AG10803 (cell line): ENCODE results near the gene TRPM3.

ENCODE experiments used
- DNase-seq: peaks from one replicate; pipeline ENCODE4 v3.0.0; 2010; ENCODE audit warnings: low read depth
- H3K4me3 ChIP-seq: 2 replicates; pipeline ENCODE4 v1.5.1; 2011; ENCODE audit warnings: mild to moderate bottlenecking, low read length, control low read depth
- TF ChIP-seq, protein P1 (sequence below): conservative IDR thresholded peaks from 2 replicates; pipeline ENCODE4 v1.5.1; 2011; ENCODE audit warnings: mild to moderate bottlenecking, low read length, control low read depth, inconsistent platforms

TRPM3 gene

DNA sequence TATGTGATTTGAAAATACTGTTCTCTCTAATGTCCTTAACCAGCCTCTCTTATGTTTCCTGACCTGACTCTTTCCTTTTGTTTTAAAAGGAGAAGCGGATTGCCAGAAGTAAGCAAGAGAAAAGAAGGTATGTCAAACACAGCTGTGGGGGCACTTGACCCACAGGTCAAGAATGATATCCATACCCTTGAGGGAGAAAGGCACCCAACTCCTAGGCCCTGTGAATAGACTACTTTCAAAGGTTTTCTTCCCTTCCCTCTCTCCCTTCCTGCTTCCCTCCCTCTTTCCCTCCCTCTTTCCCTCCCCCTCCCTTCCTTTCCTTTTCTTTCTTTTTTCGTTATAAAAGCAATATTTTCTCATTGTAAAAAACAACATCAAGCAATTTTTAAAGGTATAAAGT lies 306.8 kb downstream of the TRPM3 start:
- DNase-seq: no peak
- no peak overlapping the region for H3K4me3 ChIP-seq
- TF ChIP-seq, protein P1, sequence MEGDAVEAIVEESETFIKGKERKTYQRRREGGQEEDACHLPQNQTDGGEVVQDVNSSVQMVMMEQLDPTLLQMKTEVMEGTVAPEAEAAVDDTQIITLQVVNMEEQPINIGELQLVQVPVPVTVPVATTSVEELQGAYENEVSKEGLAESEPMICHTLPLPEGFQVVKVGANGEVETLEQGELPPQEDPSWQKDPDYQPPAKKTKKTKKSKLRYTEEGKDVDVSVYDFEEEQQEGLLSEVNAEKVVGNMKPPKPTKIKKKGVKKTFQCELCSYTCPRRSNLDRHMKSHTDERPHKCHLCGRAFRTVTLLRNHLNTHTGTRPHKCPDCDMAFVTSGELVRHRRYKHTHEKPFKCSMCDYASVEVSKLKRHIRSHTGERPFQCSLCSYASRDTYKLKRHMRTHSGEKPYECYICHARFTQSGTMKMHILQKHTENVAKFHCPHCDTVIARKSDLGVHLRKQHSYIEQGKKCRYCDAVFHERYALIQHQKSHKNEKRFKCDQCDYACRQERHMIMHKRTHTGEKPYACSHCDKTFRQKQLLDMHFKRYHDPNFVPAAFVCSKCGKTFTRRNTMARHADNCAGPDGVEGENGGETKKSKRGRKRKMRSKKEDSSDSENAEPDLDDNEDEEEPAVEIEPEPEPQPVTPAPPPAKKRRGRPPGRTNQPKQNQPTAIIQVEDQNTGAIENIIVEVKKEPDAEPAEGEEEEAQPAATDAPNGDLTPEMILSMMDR: no peak

GRCh38 chr9:70813141-70813540 lies 308.3 kb downstream of the TRPM3 start:
- TF ChIP-seq, protein P1: no peak
- no peak for DNase-seq
- H3K4me3 ChIP-seq: no peak overlapping the region

DNA sequence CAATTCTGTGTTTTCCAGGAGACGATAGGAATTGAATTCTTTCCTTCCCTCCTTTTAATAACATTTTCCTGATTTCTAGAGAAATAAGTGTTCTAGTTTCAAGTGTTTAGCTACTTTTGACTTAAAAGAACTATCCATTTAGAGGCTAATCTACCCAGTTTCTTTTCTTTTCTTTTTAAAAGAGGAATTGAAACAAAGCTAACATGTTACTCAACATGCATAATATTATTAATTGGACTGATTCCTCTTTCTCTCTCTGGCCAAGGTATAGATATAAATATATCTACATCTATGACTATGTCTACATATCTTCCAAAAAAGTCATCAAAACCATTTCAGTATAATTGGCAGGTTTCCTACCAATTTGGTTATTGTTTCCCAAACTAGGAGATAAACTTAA lies 309.8 kb downstream of the TRPM3 start:
- H3K4me3 ChIP-seq: no peak overlapping the region
- DNase-seq: no peak
- TF ChIP-seq, protein P1: no peak

- TF ChIP-seq, protein P1: no peak
- H3K4me3 ChIP-seq: no peak overlapping the region
- no peak for DNase-seq
Measured at GRCh38 chr9:70806875-70807274, 314.5 kb downstream of the TRPM3 start.

DNA sequence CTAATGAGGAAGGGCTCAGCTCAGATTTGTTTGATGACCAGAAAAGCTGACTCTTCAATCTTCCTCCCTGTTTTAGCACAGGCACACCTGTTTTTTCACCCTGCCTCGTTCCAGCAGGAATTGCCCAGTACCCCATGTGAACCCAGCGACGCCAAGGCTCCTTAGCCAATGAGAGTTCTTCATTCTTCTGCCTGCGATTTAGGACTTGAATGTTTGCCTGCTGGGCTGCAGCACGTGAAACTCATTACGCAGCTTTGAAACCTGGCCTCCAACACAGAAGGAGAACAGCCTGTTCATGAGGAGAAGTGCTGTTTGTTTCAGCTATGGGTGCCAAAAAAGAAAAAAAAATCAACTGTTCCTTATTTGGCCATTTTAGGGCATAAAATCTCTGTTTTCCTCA lies 315.5 kb downstream of the TRPM3 start:
- no peak for DNase-seq
- H3K4me3 ChIP-seq: no peak overlapping the region
- TF ChIP-seq, protein P1: no peak

GRCh38 chr9:70802758-70803436 lies 318.5 kb downstream of the TRPM3 start:
- TF ChIP-seq, protein P1: no peak
- DNase-seq: no peak
- no peak overlapping the region for H3K4me3 ChIP-seq

DNA sequence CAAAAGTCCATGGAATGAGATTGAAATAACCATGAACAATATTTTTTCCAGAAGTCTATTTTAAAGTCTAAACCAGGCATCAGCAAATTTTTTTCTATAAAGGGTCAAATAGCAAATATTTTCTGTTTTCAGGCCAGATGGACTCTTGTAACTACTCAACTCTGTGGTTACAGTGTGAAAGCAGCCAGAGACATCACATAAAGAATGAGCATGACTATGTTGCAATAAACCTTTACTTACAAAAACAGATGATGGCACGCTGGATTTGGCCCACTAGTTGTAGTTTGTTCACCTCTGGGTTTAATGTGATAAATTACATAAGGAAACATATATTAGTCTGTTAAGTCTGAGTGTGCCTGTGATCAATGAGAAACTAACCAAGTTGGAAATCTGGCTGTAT lies 319.2 kb downstream of the TRPM3 start:
- TF ChIP-seq, protein P1: no peak
- peak; percentile 76 for DNase-seq
- no peak overlapping the region for H3K4me3 ChIP-seq
